Activated CD4-positive, alpha-beta memory T cell treated with anti-CD3 and anti-CD28 coated beads, Interleukin-2, amount 10 ng/mL, durations not matched to agents 7 days and 5 days (primary cell): ENCODE results near the gene AASDHPPT. TPM values are rescaled to one million over a fixed set of nuclear protein-coding genes. Genes with fewer than 3 reads are reported as not detected.

Experiments used
- CTCF ChIA-PET: fragments of 350-600 bp; sonication (Branson Sonifier 250); formaldehyde crosslinking; loops from one replicate; lab custom pipeline; 2021; ENCODE audit warnings: antibody characterized with exemption, inconsistent platforms; lab: Charles Lee
- POLR2A ChIA-PET: fragments of 350-600 bp; sonication (Branson Sonifier 250); formaldehyde crosslinking; loops from one replicate; lab custom pipeline; 2021; ENCODE audit warnings: antibody characterized with exemption; lab: Charles Lee
- DNase-seq: peaks from one replicate; pipeline ENCODE4 v3.0.0-alpha.2; 2020
- H3K27ac Mint-ChIP-seq: one replicate; pipeline ENCODE4 v1.8.0; 2021; ENCODE audit warnings: mild to moderate bottlenecking, mixed read lengths
- H3K27me3 Mint-ChIP-seq: one replicate; pipeline ENCODE4 v1.8.0; 2021; ENCODE audit warnings: mixed read lengths
- H3K36me3 Mint-ChIP-seq: one replicate; pipeline ENCODE4 v1.8.0; 2021; ENCODE audit warnings: low read depth, mixed read lengths
- H3K4me1 Mint-ChIP-seq: one replicate; pipeline ENCODE4 v1.8.0; 2021; ENCODE audit warnings: mixed read lengths
- H3K4me3 Mint-ChIP-seq: one replicate; pipeline ENCODE4 v1.8.0; 2021; ENCODE audit warnings: mild to moderate bottlenecking, mixed read lengths
- H3K9me3 Mint-ChIP-seq: one replicate; pipeline ENCODE4 v1.8.0; 2021; ENCODE audit warnings: mixed read lengths
- total RNA-seq, 2 experiments: library from RNA; stranded (reverse); gene quantifications; one replicate each; pipeline ENCODE4 v1.2.3, GENCODE V29; 2021

AASDHPPT gene
- total RNA-seq, 2 experiments from 2014 or later = 33.9 to 36.9 TPM

- ChIA-PET CTCF (interaction anchor here (1.2 kb wide), 1 partner anchor 15 kb away, joined by 4 read pairs; the partner anchor contains the start of genes AASDHPPT and KBTBD3), POLR2A (interaction anchor here (1.5 kb wide), 1 partner anchor 15 kb away, joined by 4 read pairs; the partner anchor contains the start of genes AASDHPPT and KBTBD3)
- no peaks in the 10 kb centered on the region for H3K27me3 Mint-ChIP-seq
- no peaks in the 10 kb centered on the region for H3K9me3 Mint-ChIP-seq
- H3K4me3 Mint-ChIP-seq = no peak overlapping the region
- H3K4me1 Mint-ChIP-seq = peaks cover 14% of the 10 kb centered on the region
- DNase-seq = no peak
- H3K36me3 Mint-ChIP-seq = peaks cover 17% of the 10 kb centered on the region
- H3K27ac Mint-ChIP-seq = peak overlapping the region; percentile 10
These were observed 15.2 kb upstream of the AASDHPPT start for GRCh38 chr11:106061954-106062949.

- Mint-ChIP-seq H3K4me1 (peaks cover 14% of the 10 kb centered on the region), H3K27me3 (no peaks in the 10 kb centered on the region), H3K27ac (no peak overlapping the region), H3K4me3 (no peak overlapping the region), H3K9me3 (no peaks in the 10 kb centered on the region), H3K36me3 (peaks cover 13% of the 10 kb centered on the region)
- POLR2A ChIA-PET = interaction anchor here (1.5 kb wide), 1 partner anchor 14 kb away, joined by 4 read pairs; the partner anchor contains the start of genes AASDHPPT and KBTBD3
- CTCF ChIA-PET = no interaction called here
- DNase-seq = no peak
These were observed 14.5 kb upstream of the AASDHPPT start for GRCh38 chr11:106063009-106063408.

GRCh38 chr11:106070606-106071005 lies 6.9 kb upstream of the AASDHPPT start:
- H3K4me1 Mint-ChIP-seq = peaks cover 8% of the 10 kb centered on the region
- ChIA-PET POLR2A (no interaction called here), CTCF (interaction anchor here (0.6 kb wide), 2 partner anchors 249 to 1538 kb away, joined by 3 read pairs; no protein-coding TSS in a partner anchor)
- no peak overlapping the region for H3K27ac Mint-ChIP-seq
- no peak overlapping the region for H3K4me3 Mint-ChIP-seq
- H3K36me3 Mint-ChIP-seq = peaks cover 18% of the 10 kb centered on the region
- H3K27me3 Mint-ChIP-seq = no peaks in the 10 kb centered on the region
- no peak for DNase-seq
- H3K9me3 Mint-ChIP-seq = no peaks in the 10 kb centered on the region

- Mint-ChIP-seq H3K9me3 (no peaks in the 10 kb centered on the region), H3K27ac (no peak overlapping the region), H3K4me3 (no peak overlapping the region), H3K4me1 (peaks cover 18% of the 10 kb centered on the region), H3K27me3 (no peaks in the 10 kb centered on the region), H3K36me3 (peaks cover 10% of the 10 kb centered on the region)
- no peak for DNase-seq
- CTCF ChIA-PET = interaction anchor here (0.7 kb wide), 1 partner anchor 1128 kb away, joined by 3 read pairs; no protein-coding TSS in a partner anchor
- POLR2A ChIA-PET = no interaction called here
These were observed 4.7 kb upstream of the AASDHPPT start for GRCh38 chr11:106072804-106073203.

GRCh38 chr11:106076171-106076918 lies 1.1 kb upstream of the AASDHPPT start:
- peak; percentile 24 for DNase-seq
- Mint-ChIP-seq H3K4me3 (peak overlapping the region; percentile 91), H3K27me3 (no peaks in the 10 kb centered on the region), H3K9me3 (no peaks in the 10 kb centered on the region), H3K4me1 (peaks cover 42% of the 10 kb centered on the region), H3K36me3 (peaks cover 25% of the 10 kb centered on the region), H3K27ac (peak overlapping the region; percentile 91)
- ChIA-PET CTCF (interaction anchor here (0.9 to 2.2 kb wide), 10 partner anchors 9 to 56 kb away, joined by 3 to 8 read pairs (median 4); partner anchors contain the start of gene MSANTD4), POLR2A (interaction anchor here (0.9 to 1.6 kb wide), 5 partner anchors 9 to 53 kb away, joined by 4 to 17 read pairs (median 4); partner anchors contain the start of gene MSANTD4)

- Mint-ChIP-seq H3K9me3 (no peaks in the 10 kb centered on the region), H3K36me3 (peaks cover 32% of the 10 kb centered on the region), H3K27me3 (no peaks in the 10 kb centered on the region), H3K27ac (peak within 1 kb of the TSS; percentile 91), H3K4me1 (peaks cover 47% of the 10 kb centered on the region), H3K4me3 (peak within 1 kb of the TSS; percentile 91)
- CTCF ChIA-PET = interaction anchor here (0.9 to 2.2 kb wide), 11 partner anchors 8 to 57 kb away, joined by 3 to 8 read pairs (median 4); partner anchors contain the start of gene MSANTD4
- peak; percentile 99 for DNase-seq
- POLR2A ChIA-PET = interaction anchor here (0.6 to 2.2 kb wide), 7 partner anchors 9 to 54 kb away, joined by 3 to 17 read pairs (median 4); partner anchors contain the start of gene MSANTD4
These were observed 398 bp upstream of the AASDHPPT start, which contains the start of gene KBTBD3 for GRCh38 chr11:106076919-106077608. Gene KBTBD3, minus strand, starts transcription at chr11:106077347. Its CDS starts 18,250 bp downstream, at chr11:106059097.

GRCh38 chr11:106082096-106082495 lies 4.6 kb downstream of the AASDHPPT start:
- DNase-seq = no peak
- ChIA-PET CTCF (no interaction called here), POLR2A (no interaction called here)
- Mint-ChIP-seq H3K4me3 (no peak overlapping the region), H3K4me1 (peaks cover 34% of the 10 kb centered on the region), H3K9me3 (no peaks in the 10 kb centered on the region), H3K36me3 (peaks cover 32% of the 10 kb centered on the region), H3K27me3 (no peaks in the 10 kb centered on the region), H3K27ac (no peak overlapping the region)

- H3K9me3 Mint-ChIP-seq = no peaks in the 10 kb centered on the region
- no peak overlapping the region for H3K27ac Mint-ChIP-seq
- peaks cover 28% of the 10 kb centered on the region for H3K4me1 Mint-ChIP-seq
- DNase-seq = no peak
- H3K4me3 Mint-ChIP-seq = no peak overlapping the region
- ChIA-PET POLR2A (interaction anchor here (1.4 kb wide), 1 partner anchor 8 kb away, joined by 6 read pairs; the partner anchor contains the start of genes AASDHPPT and KBTBD3), CTCF (interaction anchor here (0.9 kb wide), 1 partner anchor 9 kb away, joined by 5 read pairs; the partner anchor contains the start of genes AASDHPPT and KBTBD3)
- no peaks in the 10 kb centered on the region for H3K27me3 Mint-ChIP-seq
- peaks cover 22% of the 10 kb centered on the region for H3K36me3 Mint-ChIP-seq
These were observed 8.7 kb downstream of the AASDHPPT start for GRCh38 chr11:106086135-106086534.

GRCh38 chr11:106086850-106087249 lies 9.4 kb downstream of the AASDHPPT start:
- H3K4me1 Mint-ChIP-seq = peaks cover 29% of the 10 kb centered on the region
- no peak overlapping the region for H3K27ac Mint-ChIP-seq
- H3K36me3 Mint-ChIP-seq = peaks cover 22% of the 10 kb centered on the region
- no peak for DNase-seq
- H3K27me3 Mint-ChIP-seq = no peaks in the 10 kb centered on the region
- POLR2A ChIA-PET = interaction anchor here (1.4 kb wide), 1 partner anchor 9 kb away, joined by 6 read pairs; the partner anchor contains the start of genes AASDHPPT and KBTBD3
- no peaks in the 10 kb centered on the region for H3K9me3 Mint-ChIP-seq
- CTCF ChIA-PET = interaction anchor here (1.1 to 1.3 kb wide), 3 partner anchors 8 to 20 kb away, joined by 3 to 8 read pairs (median 7); partner anchors contain the start of genes AASDHPPT and KBTBD3
- no peak overlapping the region for H3K4me3 Mint-ChIP-seq

- POLR2A ChIA-PET = no interaction called here
These were observed 10.5 kb downstream of the AASDHPPT start for GRCh38 chr11:106087815-106088435.

GRCh38 chr11:106088896-106089295 lies 11.4 kb downstream of the AASDHPPT start:
- no peak overlapping the region for H3K27ac Mint-ChIP-seq
- H3K36me3 Mint-ChIP-seq = peaks cover 27% of the 10 kb centered on the region
- no peak for DNase-seq
- ChIA-PET CTCF (interaction anchor here (0.8 kb wide), 1 partner anchor 12 kb away, joined by 3 read pairs; the partner anchor contains the start of genes AASDHPPT and KBTBD3), POLR2A (no interaction called here)
- H3K4me3 Mint-ChIP-seq = no peak overlapping the region
- peaks cover 31% of the 10 kb centered on the region for H3K4me1 Mint-ChIP-seq
- no peaks in the 10 kb centered on the region for H3K27me3 Mint-ChIP-seq
- no peaks in the 10 kb centered on the region for H3K9me3 Mint-ChIP-seq

More at GRCh38 chr11:106087815-106088435, 10.5 kb downstream of the AASDHPPT start:
- H3K27ac Mint-ChIP-seq = no peak overlapping the region
- no peak overlapping the region for H3K4me3 Mint-ChIP-seq
- H3K9me3 Mint-ChIP-seq = no peaks in the 10 kb centered on the region
- no peaks in the 10 kb centered on the region for H3K27me3 Mint-ChIP-seq
- H3K36me3 Mint-ChIP-seq = peaks cover 27% of the 10 kb centered on the region
- peaks cover 31% of the 10 kb centered on the region for H3K4me1 Mint-ChIP-seq
- peak; percentile 54 for DNase-seq
- CTCF ChIA-PET = interaction anchor here (0.8 to 1.3 kb wide), 4 partner anchors 9 to 22 kb away, joined by 3 to 8 read pairs (median 5); partner anchors contain the start of genes AASDHPPT and KBTBD3
